ENCODE results near the gene CDC27. TPM values are rescaled to one million over a fixed set of nuclear protein-coding genes. Genes with fewer than 3 reads are reported as not detected.
"Not testable (repeated sequence)": the region's sequence is repeated elsewhere in the genome, so short reads cannot be mapped to it uniquely, and the experiment has no call there.

Gene CDC27
- total RNA-seq, 1 experiment from 2014 or later, result 141 TPM

DNA sequence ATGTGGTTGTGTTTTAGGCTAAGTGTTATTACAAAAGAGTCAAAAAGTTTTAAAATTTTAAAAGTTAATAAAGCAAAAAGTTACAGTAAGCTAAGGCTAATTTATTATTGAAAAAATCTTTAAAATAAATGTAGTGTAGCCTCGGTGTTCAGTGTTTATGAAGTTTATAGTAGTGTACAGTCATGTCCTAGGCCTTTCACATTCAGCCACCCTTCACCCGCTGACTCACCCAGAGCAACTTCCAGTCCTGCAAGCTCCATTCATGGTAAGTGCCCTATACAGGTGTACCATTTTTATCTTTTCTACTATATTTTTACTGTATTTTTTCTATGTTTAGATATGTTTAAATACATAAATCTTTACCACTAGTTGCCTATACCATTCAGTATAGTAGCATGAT is 111.5 kb downstream of the CDC27 start:
- Mint-ChIP-seq H3K4me1 (ENCODE audit: insufficient read depth, unreplicated experiment) (no peaks in the 10 kb centered on the region), H3K9me3 (ENCODE audit: unreplicated experiment) (no peaks in the 10 kb centered on the region), H3K27ac (ENCODE audit: low read depth, unreplicated experiment) (no peak overlapping the region), H3K27me3 (ENCODE audit: insufficient read depth, unreplicated experiment) (no peaks in the 10 kb centered on the region), H3K4me3 (ENCODE audit: unreplicated experiment) (no peak overlapping the region), H3K36me3 (ENCODE audit: insufficient read depth, unreplicated experiment) (no peaks in the 10 kb centered on the region)
- DNase-seq (ENCODE audit: unreplicated experiment), result peak; percentile 12
- no TSS peak for BruUV-seq (replicated peaks)
- ChIA-PET POLR2A (interaction anchor here (0.6 to 1.6 kb wide), 6 partner anchors 12 to 27 kb away, joined by 3 to 5 read pairs (median 3); no protein-coding TSS in a partner anchor), CTCF (no interaction called here)
- intact Hi-C loops (cut with micrococcal nuclease), result no loop called here
- TF ChIP-seq, protein P1, sequence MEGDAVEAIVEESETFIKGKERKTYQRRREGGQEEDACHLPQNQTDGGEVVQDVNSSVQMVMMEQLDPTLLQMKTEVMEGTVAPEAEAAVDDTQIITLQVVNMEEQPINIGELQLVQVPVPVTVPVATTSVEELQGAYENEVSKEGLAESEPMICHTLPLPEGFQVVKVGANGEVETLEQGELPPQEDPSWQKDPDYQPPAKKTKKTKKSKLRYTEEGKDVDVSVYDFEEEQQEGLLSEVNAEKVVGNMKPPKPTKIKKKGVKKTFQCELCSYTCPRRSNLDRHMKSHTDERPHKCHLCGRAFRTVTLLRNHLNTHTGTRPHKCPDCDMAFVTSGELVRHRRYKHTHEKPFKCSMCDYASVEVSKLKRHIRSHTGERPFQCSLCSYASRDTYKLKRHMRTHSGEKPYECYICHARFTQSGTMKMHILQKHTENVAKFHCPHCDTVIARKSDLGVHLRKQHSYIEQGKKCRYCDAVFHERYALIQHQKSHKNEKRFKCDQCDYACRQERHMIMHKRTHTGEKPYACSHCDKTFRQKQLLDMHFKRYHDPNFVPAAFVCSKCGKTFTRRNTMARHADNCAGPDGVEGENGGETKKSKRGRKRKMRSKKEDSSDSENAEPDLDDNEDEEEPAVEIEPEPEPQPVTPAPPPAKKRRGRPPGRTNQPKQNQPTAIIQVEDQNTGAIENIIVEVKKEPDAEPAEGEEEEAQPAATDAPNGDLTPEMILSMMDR (IDR thresholded peaks at IDR 0.05; ENCODE audit: unreplicated experiment), result no peak

- no peak overlapping the region for H3K27ac Mint-ChIP-seq (ENCODE audit: low read depth, unreplicated experiment)
- H3K27me3 Mint-ChIP-seq (ENCODE audit: insufficient read depth, unreplicated experiment), result no peaks in the 10 kb centered on the region
- CTCF ChIA-PET, result no interaction called here
- TF ChIP-seq, protein P1 (IDR thresholded peaks at IDR 0.05; ENCODE audit: unreplicated experiment), result no peak
- intact Hi-C loops (cut with micrococcal nuclease), result no loop called here
- no peak for DNase-seq (ENCODE audit: unreplicated experiment)
- no peaks in the 10 kb centered on the region for H3K4me1 Mint-ChIP-seq (ENCODE audit: insufficient read depth, unreplicated experiment)
- no TSS peak for BruUV-seq (replicated peaks)
- H3K4me3 Mint-ChIP-seq (ENCODE audit: unreplicated experiment), result no peak overlapping the region
- no peaks in the 10 kb centered on the region for H3K36me3 Mint-ChIP-seq (ENCODE audit: insufficient read depth, unreplicated experiment)
- no peaks in the 10 kb centered on the region for H3K9me3 Mint-ChIP-seq (ENCODE audit: unreplicated experiment)
- POLR2A ChIA-PET, result interaction anchor here (0.6 kb wide), 1 partner anchor 51 kb away, joined by 3 read pairs; no protein-coding TSS in a partner anchor
Observed at GRCh38 chr17:47076171-47076570, 112.9 kb downstream of the CDC27 start.

DNA sequence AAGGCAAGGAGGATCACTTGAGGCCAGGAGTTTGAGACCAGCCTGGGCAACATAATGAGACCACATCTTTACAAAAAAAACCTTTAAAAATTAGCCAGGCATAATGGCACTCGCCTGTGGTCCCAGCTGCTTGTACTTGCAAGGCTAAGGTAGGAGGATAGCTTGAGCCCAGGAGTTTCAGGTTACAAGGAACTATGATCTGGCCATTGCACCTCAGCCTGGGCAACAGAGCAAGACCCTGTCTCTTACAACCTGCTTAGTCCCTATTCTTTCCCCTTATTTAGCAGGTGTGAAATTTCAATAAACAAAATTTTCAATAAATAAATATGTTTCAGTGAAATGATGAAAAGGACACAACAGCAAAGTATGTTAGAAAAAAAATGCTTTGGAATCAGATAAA is 114.7 kb downstream of the CDC27 start:
- H3K27me3 Mint-ChIP-seq (ENCODE audit: insufficient read depth, unreplicated experiment); H3K4me3 Mint-ChIP-seq (ENCODE audit: unreplicated experiment); intact Hi-C loops (cut with micrococcal nuclease); POLR2A ChIA-PET; H3K9me3 Mint-ChIP-seq (ENCODE audit: unreplicated experiment); CTCF ChIA-PET; H3K27ac Mint-ChIP-seq (ENCODE audit: low read depth, unreplicated experiment); DNase-seq (ENCODE audit: unreplicated experiment); BruUV-seq (replicated peaks); H3K36me3 Mint-ChIP-seq (ENCODE audit: insufficient read depth, unreplicated experiment): not testable (repeated sequence)
- H3K4me1 Mint-ChIP-seq (ENCODE audit: insufficient read depth, unreplicated experiment), result peaks cover 14% of the 10 kb centered on the region

DNA sequence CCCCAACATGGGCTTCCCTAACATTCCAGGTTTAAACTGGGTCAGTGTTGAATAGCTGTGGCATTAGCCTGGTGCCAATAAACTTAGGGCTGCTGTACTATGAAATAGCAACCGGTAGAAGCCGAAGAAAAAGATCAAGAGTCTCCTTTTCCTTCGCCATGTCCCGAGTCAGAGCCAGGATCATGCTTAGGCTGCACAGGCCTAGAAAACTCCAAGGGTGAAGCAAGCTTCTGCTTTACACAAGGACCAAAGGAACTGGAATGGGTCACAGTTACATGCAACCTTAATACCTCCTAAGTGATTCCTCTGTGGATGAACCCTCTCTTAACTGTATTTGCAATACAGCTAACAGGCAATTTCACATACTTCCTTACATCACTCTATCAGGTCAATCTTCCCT is 115.5 kb downstream of the CDC27 start:
- POLR2A ChIA-PET; BruUV-seq (replicated peaks): not testable (repeated sequence)

GRCh38 chr17:47072886-47073285 is 116.2 kb downstream of the CDC27 start:
- peaks cover 23% of the 10 kb centered on the region for H3K4me1 Mint-ChIP-seq (ENCODE audit: insufficient read depth, unreplicated experiment)
- H3K27me3 Mint-ChIP-seq (ENCODE audit: insufficient read depth, unreplicated experiment), result no peaks in the 10 kb centered on the region

More for the DNA sequence above, 115.5 kb downstream of the CDC27 start:
- H3K9me3 Mint-ChIP-seq (ENCODE audit: unreplicated experiment); intact Hi-C loops (cut with micrococcal nuclease); DNase-seq (ENCODE audit: unreplicated experiment); H3K4me3 Mint-ChIP-seq (ENCODE audit: unreplicated experiment); H3K27me3 Mint-ChIP-seq (ENCODE audit: insufficient read depth, unreplicated experiment); H3K27ac Mint-ChIP-seq (ENCODE audit: low read depth, unreplicated experiment); H3K36me3 Mint-ChIP-seq (ENCODE audit: insufficient read depth, unreplicated experiment): not testable (repeated sequence)
- CTCF ChIA-PET, result interaction anchor here (0.5 kb wide), 1 partner anchor 13 kb away, joined by 3 read pairs; no protein-coding TSS in a partner anchor
- H3K4me1 Mint-ChIP-seq (ENCODE audit: insufficient read depth, unreplicated experiment), result peaks cover 21% of the 10 kb centered on the region

GRCh38 chr17:47071171-47071570 is 117.9 kb downstream of the CDC27 start:
- H3K36me3 Mint-ChIP-seq (ENCODE audit: insufficient read depth, unreplicated experiment); H3K27me3 Mint-ChIP-seq (ENCODE audit: insufficient read depth, unreplicated experiment); DNase-seq (ENCODE audit: unreplicated experiment); H3K4me3 Mint-ChIP-seq (ENCODE audit: unreplicated experiment); intact Hi-C loops (cut with micrococcal nuclease); BruUV-seq (replicated peaks); H3K9me3 Mint-ChIP-seq (ENCODE audit: unreplicated experiment): not testable (repeated sequence)
- POLR2A ChIA-PET, result interaction anchor here (0.7 to 1.9 kb wide), 4 partner anchors 12 to 234 kb away, joined by 3 to 4 read pairs (median 3); no protein-coding TSS in a partner anchor
- CTCF ChIA-PET, result interaction anchor here (1.3 kb wide), 1 partner anchor 28 kb away, joined by 4 read pairs; no protein-coding TSS in a partner anchor
- Mint-ChIP-seq H3K27ac (ENCODE audit: low read depth, unreplicated experiment) (peak overlapping the region; percentile 87), H3K4me1 (ENCODE audit: insufficient read depth, unreplicated experiment) (peaks cover 31% of the 10 kb centered on the region)

More at GRCh38 chr17:47072886-47073285, 116.2 kb downstream of the CDC27 start:
- no peak for DNase-seq (ENCODE audit: unreplicated experiment)
- Mint-ChIP-seq H3K4me3 (ENCODE audit: unreplicated experiment) (no peak overlapping the region), H3K9me3 (ENCODE audit: unreplicated experiment) (no peaks in the 10 kb centered on the region), H3K36me3 (ENCODE audit: insufficient read depth, unreplicated experiment) (no peaks in the 10 kb centered on the region), H3K27ac (ENCODE audit: low read depth, unreplicated experiment) (no peak overlapping the region)
- BruUV-seq (replicated peaks), result no TSS peak
- intact Hi-C loops (cut with micrococcal nuclease), result no loop called here
- TF ChIP-seq, protein P1 (IDR thresholded peaks at IDR 0.05; ENCODE audit: unreplicated experiment), result no peak
- ChIA-PET POLR2A (no interaction called here), CTCF (interaction anchor here (0.5 kb wide), 1 partner anchor 13 kb away, joined by 3 read pairs; no protein-coding TSS in a partner anchor)

DNA sequence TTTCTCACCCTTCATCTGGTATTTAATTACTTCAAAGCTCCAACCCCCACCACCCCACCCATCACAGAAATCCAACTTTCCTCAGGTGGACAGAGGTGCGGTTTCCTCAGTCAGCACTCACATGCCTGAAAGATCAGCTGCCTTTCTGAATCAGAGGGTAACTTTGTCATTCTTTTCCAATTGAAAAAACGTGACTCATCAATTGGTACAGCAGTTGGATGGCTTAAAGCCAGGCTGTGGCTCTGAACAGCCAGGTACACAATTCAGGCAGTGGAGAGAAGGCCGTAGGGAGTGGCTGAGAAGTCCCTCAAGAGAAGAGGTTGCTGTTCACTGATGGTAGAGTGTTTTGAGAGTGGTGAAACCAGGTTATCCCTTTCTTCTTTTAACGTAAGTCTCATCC is 118.8 kb downstream of the CDC27 start:
- Mint-ChIP-seq H3K4me3 (ENCODE audit: unreplicated experiment) (peak overlapping the region; percentile 40), H3K27ac (ENCODE audit: low read depth, unreplicated experiment) (peak overlapping the region; percentile 87), H3K4me1 (ENCODE audit: insufficient read depth, unreplicated experiment) (peaks cover 34% of the 10 kb centered on the region)
- BruUV-seq (replicated peaks); H3K27me3 Mint-ChIP-seq (ENCODE audit: insufficient read depth, unreplicated experiment); intact Hi-C loops (cut with micrococcal nuclease); H3K9me3 Mint-ChIP-seq (ENCODE audit: unreplicated experiment); H3K36me3 Mint-ChIP-seq (ENCODE audit: insufficient read depth, unreplicated experiment): not testable (repeated sequence)
- ChIA-PET POLR2A (interaction anchor here (0.7 to 1.9 kb wide), 10 partner anchors 13 to 877 kb away, joined by 3 to 4 read pairs (median 3); partner anchors contain the start of genes CDC27 and KANSL1), CTCF (interaction anchor here (0.6 kb wide), 1 partner anchor 70 kb away, joined by 3 read pairs; no protein-coding TSS in a partner anchor)
- peak; percentile 80 for DNase-seq (ENCODE audit: unreplicated experiment)

Data from MCF 10A (cell line).